NCI-H345 (cell line): ENCODE measurements around the gene P4HB.

Experiments used
- DNase-seq: peaks from one replicate; lab custom pipeline; 2025; lab: John Stamatoyannopoulos, UW

The P4HB gene

GRCh38 chr17:81831563-81831956 lies 28.8 kb downstream of the P4HB start:
- DNase-seq: no peak

GRCh38 chr17:81829858-81830257 lies 30.5 kb downstream of the P4HB start:
- DNase-seq: no peak

- DNase-seq: no peak
Measured at GRCh38 chr17:81828656-81829055, 31.7 kb downstream of the P4HB start.

GRCh38 chr17:81825841-81826466 lies 34.4 kb downstream of the P4HB start:
- DNase-seq: no peak

GRCh38 chr17:81824595-81824994 lies 35.7 kb downstream of the P4HB start:
- DNase-seq: no peak

GRCh38 chr17:81823820-81824550 lies 36.4 kb downstream of the P4HB start:
- no peak for DNase-seq

GRCh38 chr17:81822996-81823819 lies 37.1 kb downstream of the P4HB start:
- DNase-seq: no peak

GRCh38 chr17:81822312-81822637 lies 38.1 kb downstream of the P4HB start:
- DNase-seq: no peak

GRCh38 chr17:81821603-81822311 lies 38.6 kb downstream of the P4HB start:
- DNase-seq: peak; percentile 69

GRCh38 chr17:81821147-81821546 lies 39.2 kb downstream of the P4HB start:
- no peak for DNase-seq

- DNase-seq: no peak
Measured at GRCh38 chr17:81819708-81820107, 40.6 kb downstream of the P4HB start.

GRCh38 chr17:81817758-81818147 lies 42.6 kb downstream of the P4HB start:
- DNase-seq: no peak

GRCh38 chr17:81815646-81815986 lies 44.7 kb downstream of the P4HB start:
- no peak for DNase-seq

- DNase-seq: no peak
Measured at GRCh38 chr17:81814748-81815645, 45.3 kb downstream of the P4HB start.

GRCh38 chr17:81813861-81814683 lies 46.3 kb downstream of the P4HB start:
- DNase-seq: no peak

GRCh38 chr17:81813371-81813684 lies 47.0 kb downstream of the P4HB start:
- DNase-seq: no peak

- no peak for DNase-seq
Measured at GRCh38 chr17:81812571-81813370, 47.6 kb downstream of the P4HB start.

- DNase-seq: no peak
Measured at GRCh38 chr17:81811705-81812570, 48.4 kb downstream of the P4HB start.
